Parathyroid adenoma (tissue), 2 donors: ENCODE measurements around the gene STRN4.

Experiments
- H2AFZ ChIP-seq: fragments of 300-600 bp; sonication (generic); one replicate; pipeline ENCODE4 v1.7.0; 2017; ENCODE audit warnings: antibody characterized with exemption, mild to moderate bottlenecking
- H3K27ac ChIP-seq: fragments of 300-600 bp; sonication (generic); one replicate; pipeline ENCODE4 v1.7.0; 2017
- H3K27me3 ChIP-seq: fragments of 300-600 bp; sonication (generic); one replicate; pipeline ENCODE4 v1.7.0; 2017; ENCODE audit warnings: low read length; ENCODE audit not compliant: control insufficient read depth, insufficient read depth
- H3K36me3 ChIP-seq: fragments of 300-600 bp; sonication (generic); one replicate; pipeline ENCODE4 v1.7.0; 2017; ENCODE audit warnings: low read length; ENCODE audit not compliant: control insufficient read depth, insufficient read depth
- H3K4me1 ChIP-seq: fragments of 300-600 bp; sonication (generic); one replicate; pipeline ENCODE4 v1.7.0; 2017; ENCODE audit warnings: control low read depth
- H3K4me2 ChIP-seq: fragments of 300-600 bp; sonication (generic); one replicate; pipeline ENCODE4 v1.7.0; 2017; ENCODE audit warnings: low read length
- H3K4me3 ChIP-seq: fragments of 300-600 bp; sonication (generic); one replicate; pipeline ENCODE4 v1.7.0; 2017; ENCODE audit warnings: low read depth, low read length
- H3K79me2 ChIP-seq: fragments of 300-600 bp; sonication (generic); one replicate; pipeline ENCODE4 v1.7.0; 2017; ENCODE audit warnings: control low read depth
- H3K9ac ChIP-seq: fragments of 300-600 bp; sonication (generic); one replicate; pipeline ENCODE4 v1.7.0; 2017; ENCODE audit warnings: mild to moderate bottlenecking
- H3K9me3 ChIP-seq: fragments of 300-600 bp; sonication (generic); one replicate; pipeline ENCODE4 v1.7.0; 2017; ENCODE audit warnings: low read length; ENCODE audit not compliant: control insufficient read depth
- CTCF ChIP-seq: fragments of 300-600 bp; sonication (generic); IDR thresholded peaks from one replicate; pipeline ENCODE4 v1.7.0; 2017; ENCODE audit warnings: antibody characterized with exemption, mild to moderate bottlenecking
- donor health status: primary hyperparathyroidism.

STRN4 gene

GRCh38 chr19:46670813-46671212 lies 75.4 kb downstream of the STRN4 start:
- Histone ChIP-seq H2AFZ (no peak overlapping the region), H3K36me3 (no peaks in the 10 kb centered on the region), H3K4me2 (no peak overlapping the region), H3K9me3 (no peaks in the 10 kb centered on the region), H3K4me3 (no peak overlapping the region), H3K4me1 (no peaks in the 10 kb centered on the region), H3K9ac (no peak overlapping the region), H3K27ac (no peak overlapping the region), H3K27me3 (no peaks in the 10 kb centered on the region), H3K79me2 (no peaks in the 10 kb centered on the region)
- TF ChIP-seq CTCF = no peak
